ENCODE results near the gene SERPINC1.
"Not testable (repeated sequence)": the region's sequence is repeated elsewhere in the genome, so short reads cannot be mapped to it uniquely, and the experiment has no call there.

The SERPINC1 gene

GRCh38 chr1:173888749-173889148 lies 28.4 kb downstream of the SERPINC1 start:
- no peak for DNase-seq

- DNase-seq, result no peak
Observed at GRCh38 chr1:173887627-173888026, 29.5 kb downstream of the SERPINC1 start.

GRCh38 chr1:173886746-173887611 lies 30.1 kb downstream of the SERPINC1 start:
- no peak for DNase-seq

GRCh38 chr1:173884701-173885100 lies 32.4 kb downstream of the SERPINC1 start:
- no peak for DNase-seq

GRCh38 chr1:173881117-173881516 lies 36.0 kb downstream of the SERPINC1 start:
- not testable (repeated sequence) for DNase-seq

- DNase-seq, result no peak
Observed at GRCh38 chr1:173878251-173878650, 38.9 kb downstream of the SERPINC1 start.

- DNase-seq, result no peak
Observed at GRCh38 chr1:173876732-173877131, 40.4 kb downstream of the SERPINC1 start.

- DNase-seq, result no peak
Observed at GRCh38 chr1:173871500-173871899, 45.6 kb downstream of the SERPINC1 start.

- no peak for DNase-seq
Observed at GRCh38 chr1:173871091-173871490, 46.0 kb downstream of the SERPINC1 start.

- DNase-seq, result no peak
Observed at GRCh38 chr1:173870252-173871075, 46.7 kb downstream of the SERPINC1 start.

GRCh38 chr1:173869021-173869359 lies 48.1 kb downstream of the SERPINC1 start:
- no peak for DNase-seq

GRCh38 chr1:173868266-173869020 lies 48.7 kb downstream of the SERPINC1 start, which contains the start of gene ZBTB37:
TSS of gene ZBTB37 (plus strand) at chr1:173868380. CDS start at chr1:173870226, 1,846 bp downstream.
- DNase-seq, result peak; percentile 95

GRCh38 chr1:173867753-173868265 lies 49.3 kb downstream of the SERPINC1 start, which contains the start of gene GAS5:
TSS of gene GAS5 (minus strand) at chr1:173867989.
- peak; percentile 99 for DNase-seq

- DNase-seq, result no peak
Observed at GRCh38 chr1:173867141-173867752, 49.9 kb downstream of the SERPINC1 start.

- DNase-seq, result no peak
Observed at GRCh38 chr1:173866413-173867115, 50.6 kb downstream of the SERPINC1 start.

GRCh38 chr1:173865468-173866164 lies 51.5 kb downstream of the SERPINC1 start:
- no peak for DNase-seq

GRCh38 chr1:173864179-173864867 lies 52.8 kb downstream of the SERPINC1 start:
- DNase-seq, result no peak

- no peak for DNase-seq
Observed at GRCh38 chr1:173863224-173864161, 53.6 kb downstream of the SERPINC1 start.

- no peak for DNase-seq
Observed at GRCh38 chr1:173862769-173863223, 54.3 kb downstream of the SERPINC1 start.

Data from NCI-H2171 treated with DMSO at 0.1 percent for 48 hours (cell line).